ENCODE measurements around the gene SCG2. TPM values are rescaled to one million over a fixed set of nuclear protein-coding genes. Genes with fewer than 3 reads are reported as not detected.

The SCG2 gene
- total and polyA plus RNA-seq, 2 experiments from 2014 or later = 14.2 to 23.0 TPM

Other genes with a start within 250 kb of the SCG2 start
- 27.2 and 30.7 TPM in 2 replicates for gene AP1S3, start 235.2 kb upstream of the SCG2 start, total RNA-seq
- gene AP1S3, start 235.2 kb upstream of the SCG2 start, polyA plus RNA-seq = 16.5 and 20.5 TPM in 2 replicates

Measured in hepatocyte (in vitro differentiated cells).